NCI-H526 (cell line): ENCODE results near the gene C4A.

Source experiments
- DNase-seq, 2 experiments: peaks; one replicate each; lab custom pipeline; 2025; lab: John Stamatoyannopoulos, UW

Gene C4A

GRCh38 chr6:32050562-32050961 is 68.7 kb downstream of the C4A start:
- DNase-seq: no peak
